Endothelial cell of umbilical vein (primary cell): Measurements from ENCODE around the gene KRT71. TPM values are rescaled to one million over a fixed set of nuclear protein-coding genes. Genes with fewer than 3 reads are reported as not detected.

Experiments
- BruUV-seq: library from RNA; stranded (reverse); fragments of 400-500 nt; replicated peaks from 2 replicates; lab custom pipeline; 2021; lab: Mats Ljungman, UMichigan
- CTCF ChIA-PET: fragments of 300-600, 350-600 bp; sonication (Branson Sonifier 250); formaldehyde crosslinking; loops from one replicate; lab custom pipeline; 2021; ENCODE audit warnings: antibody characterized with exemption, inconsistent platforms; lab: Charles Lee
- POLR2A ChIA-PET: fragments of 300-600, 350-600 bp; sonication (Branson Sonifier 250); formaldehyde crosslinking; loops from one replicate; lab custom pipeline; 2021; ENCODE audit warnings: antibody characterized with exemption, inconsistent platforms; lab: Charles Lee
- DNase-seq: peaks from one replicate; pipeline ENCODE4 v3.0.0-alpha.2; 2011; ENCODE audit warnings: low read depth, low spot score
- FAIRE-seq: peaks from 2 replicates; lab custom pipeline; 2011; peaks lifted over from hg19 to GRCh38; lab: Jason Lieb, UNC
- H2AFZ ChIP-seq: 2 replicates; pipeline ENCODE4 v1.6.0; 2012; ENCODE audit warnings: low read depth, low read length, control low read depth, inconsistent platforms
- H3K27ac ChIP-seq: 2 replicates; pipeline ENCODE4 v1.5.1; 2011; ENCODE audit warnings: low read depth, mild to moderate bottlenecking, control low read depth, low read length, moderate library complexity; ENCODE audit not compliant: insufficient read depth
- H3K27me3 ChIP-seq, 2 experiments: 2 replicates each; pipeline versions ENCODE4 v1.6.0 to v1.6.1; 2011; ENCODE audit warnings: low read length in 2 of 2, mixed read lengths in 1 of 2; ENCODE audit not compliant: control insufficient read depth in 2 of 2, insufficient read depth in 2 of 2
- H3K36me3 ChIP-seq, 2 experiments: 2 replicates in 1 of 2; 3 replicates in 1 of 2; pipeline ENCODE4 v1.5.1; 2011; ENCODE audit warnings: low read length in 2 of 2, mild to moderate bottlenecking in 1 of 2, moderate library complexity in 1 of 2; ENCODE audit not compliant: control insufficient read depth in 2 of 2, insufficient read depth in 2 of 2; ENCODE audit errors: extremely low read depth in 1 of 2
- H3K4me1 ChIP-seq: 3 replicates; pipeline ENCODE4 v1.5.1; 2011; ENCODE audit warnings: mild to moderate bottlenecking, low read length; ENCODE audit not compliant: control insufficient read depth, insufficient read depth; ENCODE audit errors: extremely low read depth
- H3K4me2 ChIP-seq: 2 replicates; pipeline ENCODE4 v1.6.1; 2011; ENCODE audit warnings: low read length, control low read depth, mixed read lengths; ENCODE audit not compliant: insufficient read depth
- H3K4me3 ChIP-seq, 3 experiments: fragments of 200-600 bp in 1 of 3; sonication (generic), shearing (Covaris generic) in 1 of 3; replicated peaks in 1 of 3; 2 replicates each; pipeline ENCODE4 v1.5.1; 2011 to 2016; ENCODE audit warnings: control low read depth in 3 of 3, low read length in 3 of 3, mild to moderate bottlenecking in 2 of 3, inconsistent platforms in 1 of 3, low read depth in 1 of 3, moderate library complexity in 1 of 3; ENCODE audit not compliant: insufficient read depth in 1 of 3
- H3K79me2 ChIP-seq: 2 replicates; pipeline ENCODE4 v1.6.0; 2012; ENCODE audit warnings: low read length, inconsistent platforms; ENCODE audit not compliant: control insufficient read depth, insufficient read depth
- H3K9ac ChIP-seq: replicated peaks from 2 replicates; pipeline ENCODE3; 2011; ENCODE audit warnings: low read length, control low read depth; ENCODE audit not compliant: insufficient read depth; ENCODE audit errors: extremely low read depth
- H3K9me1 ChIP-seq: replicated peaks from 3 replicates; pipeline ENCODE4 v1.6.0; 2011; ENCODE audit warnings: mild to moderate bottlenecking, low read length; ENCODE audit not compliant: control insufficient read depth, insufficient read depth; ENCODE audit errors: extremely low read depth
- H3K9me3 ChIP-seq: replicated peaks from 2 replicates; pipeline ENCODE4 v1.5.1; 2012; ENCODE audit warnings: low read length, inconsistent platforms; ENCODE audit not compliant: control insufficient read depth, insufficient read depth
- H4K20me1 ChIP-seq: replicated peaks from 2 replicates; pipeline ENCODE3; 2011; ENCODE audit warnings: mild to moderate bottlenecking, low read length; ENCODE audit not compliant: control insufficient read depth, insufficient read depth; ENCODE audit errors: extremely low read depth
- CTCF ChIP-seq, 2 donors: IDR thresholded peaks; 1 replicate in 1 of 2; 2 replicates in 1 of 2; pipeline ENCODE4 v1.5.1; 2011; ENCODE audit warnings: low read length in 2 of 2, mild to moderate bottlenecking in 2 of 2, moderate library complexity in 2 of 2, control low read depth in 1 of 2, inconsistent platforms in 1 of 2, low read depth in 1 of 2; ENCODE audit not compliant: insufficient read depth in 1 of 2; ENCODE audit errors: extremely low read depth in 1 of 2
- EZH2 ChIP-seq: IDR thresholded peaks from 2 replicates; pipeline ENCODE4 v1.6.1; 2012; ENCODE audit warnings: borderline replicate concordance, low read depth, mild to moderate bottlenecking, moderate library complexity, low read length, inconsistent platforms; ENCODE audit not compliant: severe bottlenecking
- FOS ChIP-seq: IDR thresholded peaks from 2 replicates; pipeline ENCODE4 v1.6.1; 2011; ENCODE audit warnings: mild to moderate bottlenecking, low read length, moderate library complexity, borderline replicate concordance; ENCODE audit not compliant: insufficient read depth
- GATA2 ChIP-seq: IDR thresholded peaks from 2 replicates; pipeline ENCODE4 v1.7.0; 2011; ENCODE audit warnings: low read depth, mild to moderate bottlenecking, moderate library complexity, mixed read lengths, low read length; ENCODE audit not compliant: insufficient read length, insufficient read depth
- JUN ChIP-seq: IDR thresholded peaks from 2 replicates; pipeline ENCODE4 v1.6.1; 2011; ENCODE audit warnings: borderline replicate concordance, low read depth; ENCODE audit not compliant: insufficient read length, insufficient read depth
- MAX ChIP-seq: IDR thresholded peaks from 2 replicates; pipeline ENCODE4 v1.6.1; 2011; ENCODE audit not compliant: insufficient read depth, insufficient read length
- MYC ChIP-seq: IDR thresholded peaks from one replicate; pipeline ENCODE4 v1.6.1; 2011; ENCODE audit warnings: mild to moderate bottlenecking, low read depth, low read length
- POLR2A ChIP-seq: IDR thresholded peaks from 2 replicates; pipeline ENCODE4 v1.6.1; 2012; ENCODE audit warnings: low read depth, mild to moderate bottlenecking, control low read depth, low read length
- POLR2AphosphoS5 ChIP-seq: IDR thresholded peaks from 2 replicates; pipeline ENCODE4 v1.6.1; 2012; ENCODE audit warnings: low read depth, mild to moderate bottlenecking, control low read depth, low read length, moderate library complexity; ENCODE audit not compliant: insufficient read depth
- dilution Hi-C: fragments of 300-500 bp; cut with MboI; formaldehyde crosslinking; loops from one replicate; pipeline ENCODE4 v1.15.0; 2019; ENCODE audit warnings: low sequenced_read_pairs; ENCODE audit not compliant: extremely low pct_ligation_motif_present
- intact Hi-C: fragments of 100-400 bp; cut with micrococcal nuclease; formaldehyde crosslinking; loops from one replicate; pipeline ENCODE4 v1.10.0; 2022
- polyA plus RNA-seq, 4 experiments: library from polyadenylated mRNA; depleted of rRNA in 3 of 4; stranded (reverse) in 3 of 4; unstranded in 1 of 4; fragments of >200 nt; gene quantifications; 2 replicates each; pipeline versions ENCODE4 v1.2.1 to v1.2.3, GENCODE V29; 2011 to 2012; ENCODE audit warnings: missing spikeins in 1 of 4
- total RNA-seq: library from RNA; stranded (reverse); gene quantifications from 2 replicates; pipeline ENCODE4 v1.2.3, GENCODE V29; 2021

The KRT71 gene
- total and polyA plus RNA-seq, 2 donors (not counting 3 experiments of a cell fraction or from before 2014, with no cell fraction given): not detected

- H4K20me1 ChIP-seq: no peaks in the 10 kb centered on the region
- no peak overlapping the region for H3K4me3 ChIP-seq
- intact Hi-C loops (no loop called here), dilution Hi-C loops (no loop called here)
- POLR2A ChIA-PET: no interaction called here
- H3K9me1 ChIP-seq: no peaks in the 10 kb centered on the region
- CTCF ChIA-PET: no interaction called here
- no peaks in the 10 kb centered on the region for H3K4me1 ChIP-seq
- H3K27me3 ChIP-seq: no peaks in the 10 kb centered on the region
- FAIRE-seq: no peak
- no peaks in the 10 kb centered on the region for H3K9me3 ChIP-seq
- no TSS peak for BruUV-seq
- no peaks in the 10 kb centered on the region for H3K36me3 ChIP-seq
- no peak overlapping the region for H3K27ac ChIP-seq
- no peak overlapping the region for H3K4me2 ChIP-seq
- H2AFZ ChIP-seq: no peak overlapping the region
- DNase-seq: no peak
- TF ChIP-seq JUN (no peak), POLR2A (no peak), EZH2 (no peak), POLR2AphosphoS5 (no peak)
- H3K79me2 ChIP-seq: no peaks in the 10 kb centered on the region
- H3K9ac ChIP-seq: no peak overlapping the region
Measured at GRCh38 chr12:52542785-52543318, 10.1 kb downstream of the KRT71 start.

- Histone ChIP-seq H4K20me1 (no peaks in the 10 kb centered on the region), H3K79me2 (no peaks in the 10 kb centered on the region), H3K9me1 (no peaks in the 10 kb centered on the region), H2AFZ (no peak overlapping the region), H3K27ac (no peak overlapping the region), H3K4me2 (no peak overlapping the region), H3K9ac (no peak overlapping the region), H3K9me3 (no peaks in the 10 kb centered on the region), H3K4me1 (no peaks in the 10 kb centered on the region), H3K36me3 (no peaks in the 10 kb centered on the region), H3K27me3 (no peaks in the 10 kb centered on the region), H3K4me3 (no peak overlapping the region)
- CTCF ChIA-PET: no interaction called here
- no TSS peak for BruUV-seq
- no peak for DNase-seq
- intact Hi-C loops (no loop called here), dilution Hi-C loops (no loop called here)
- no peak for FAIRE-seq
- POLR2A ChIA-PET: no interaction called here
- TF ChIP-seq MAX (no peak), MYC (no peak), GATA2 (no peak), FOS (no peak), EZH2 (no peak), POLR2A (no peak), JUN (no peak), POLR2AphosphoS5 (no peak), CTCF (IDR thresholded peaks at IDR 0.05; ENCODE audit: extremely low read depth in 1 of 2, insufficient read depth in 1 of 2, low read depth in 1 of 2, low read length in 2 of 2) (no peak)
Measured at GRCh38 chr12:52542157-52542556, 10.8 kb downstream of the KRT71 start.
